Measurements from ENCODE around the gene C12orf76.
"Not testable (repeated sequence)": the region's sequence is repeated elsewhere in the genome, so short reads cannot be mapped to it uniquely, and the experiment has no call there.

C12orf76 gene, protein sequence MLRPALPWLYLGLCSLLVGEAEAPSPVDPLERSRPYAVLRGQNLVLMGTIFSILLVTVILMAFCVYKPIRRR

DNA sequence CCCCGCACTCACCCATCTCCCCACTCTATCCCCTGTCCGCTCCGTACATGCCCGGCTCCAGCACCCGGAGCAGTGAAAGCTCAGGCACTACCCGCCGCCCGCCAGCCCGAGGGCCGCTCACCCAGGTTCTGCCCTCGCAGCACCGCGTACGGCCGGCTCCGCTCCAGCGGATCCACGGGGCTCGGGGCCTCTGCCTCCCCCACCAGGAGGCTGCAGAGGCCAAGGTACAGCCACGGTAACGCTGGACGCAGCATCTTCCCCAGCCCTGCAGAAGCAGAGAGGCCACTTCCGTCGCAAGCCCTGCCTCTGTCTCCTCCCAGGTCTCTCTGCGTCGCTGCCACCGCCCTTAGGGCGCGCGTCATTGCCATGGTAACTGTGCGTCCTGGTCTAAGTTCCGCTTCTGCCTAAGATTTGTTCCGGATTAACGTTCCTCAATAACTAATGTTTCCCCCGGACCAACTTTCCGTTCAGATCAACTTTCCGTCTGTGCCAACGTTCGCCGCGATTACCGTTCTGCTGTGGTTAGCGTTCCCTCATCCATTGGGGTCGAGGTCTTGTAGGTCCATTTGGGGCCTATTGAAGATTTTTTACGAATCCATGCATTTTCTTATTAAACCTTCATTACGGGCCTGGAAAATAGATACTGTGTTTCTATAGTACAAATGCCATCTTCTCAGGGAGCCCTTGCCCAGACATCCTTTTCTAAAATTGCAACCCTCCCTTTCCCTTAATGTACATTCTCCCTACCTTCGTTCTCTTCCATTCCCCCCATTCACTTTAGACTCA lies at the start of gene C12orf76:
TSS of gene C12orf76 (minus strand) at position 281 of the 786 bp plus-strand sequence. CDS start at position 254, 27 bp downstream.
- no peaks in the 10 kb centered on the region for H3K9me3 Mint-ChIP-seq
- H3K27me3 Mint-ChIP-seq (ENCODE audit: low read depth): no peaks in the 10 kb centered on the region
- peak within 1 kb of the TSS; percentile 97 for H3K27ac Mint-ChIP-seq
- no peaks in the 10 kb centered on the region for H3K36me3 Mint-ChIP-seq (ENCODE audit: low read depth)
- peak within 1 kb of the TSS; percentile 92 for H3K4me3 Mint-ChIP-seq
- peaks cover 27% of the 10 kb centered on the region for H3K4me1 Mint-ChIP-seq (ENCODE audit: low read depth)

DNA sequence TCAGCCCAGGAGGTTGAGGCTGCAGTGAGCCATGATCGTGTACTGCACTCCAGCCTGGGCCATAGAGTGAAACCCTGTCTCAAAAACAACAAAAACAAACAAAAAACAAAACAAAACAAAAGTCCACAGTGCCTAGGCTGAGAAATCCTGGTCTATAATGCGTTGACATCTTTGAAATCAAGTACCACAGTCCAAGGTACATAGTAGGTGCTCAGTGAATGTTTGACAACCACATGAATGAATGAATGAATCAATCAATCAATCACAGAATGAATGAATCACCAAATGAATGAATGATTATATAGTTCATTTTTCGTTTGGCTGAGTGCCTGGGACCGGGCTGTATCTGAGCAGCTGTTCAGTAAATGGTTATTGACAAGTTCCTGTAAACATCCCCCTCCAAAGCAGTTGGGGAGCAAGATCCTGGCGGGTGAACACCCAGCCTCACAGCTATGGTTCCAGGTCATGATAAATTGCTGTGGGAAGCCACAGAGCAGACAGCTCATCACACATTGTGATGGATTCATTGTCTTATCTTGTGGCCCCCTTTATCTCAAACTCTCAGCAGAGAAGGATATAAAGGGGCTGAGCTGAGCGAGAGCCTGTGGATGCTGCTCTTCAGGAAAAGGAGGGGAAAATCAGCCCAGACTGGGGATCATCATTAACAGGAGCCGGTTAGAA lies 45.4 kb upstream of the C12orf76 start:
- Mint-ChIP-seq H3K36me3 (ENCODE audit: low read depth) (no peaks in the 10 kb centered on the region), H3K27me3 (ENCODE audit: low read depth) (peaks cover 36% of the 10 kb centered on the region), H3K9me3 (no peaks in the 10 kb centered on the region), H3K27ac (no peak overlapping the region), H3K4me3 (no peak overlapping the region), H3K4me1 (ENCODE audit: low read depth) (no peaks in the 10 kb centered on the region)

DNA sequence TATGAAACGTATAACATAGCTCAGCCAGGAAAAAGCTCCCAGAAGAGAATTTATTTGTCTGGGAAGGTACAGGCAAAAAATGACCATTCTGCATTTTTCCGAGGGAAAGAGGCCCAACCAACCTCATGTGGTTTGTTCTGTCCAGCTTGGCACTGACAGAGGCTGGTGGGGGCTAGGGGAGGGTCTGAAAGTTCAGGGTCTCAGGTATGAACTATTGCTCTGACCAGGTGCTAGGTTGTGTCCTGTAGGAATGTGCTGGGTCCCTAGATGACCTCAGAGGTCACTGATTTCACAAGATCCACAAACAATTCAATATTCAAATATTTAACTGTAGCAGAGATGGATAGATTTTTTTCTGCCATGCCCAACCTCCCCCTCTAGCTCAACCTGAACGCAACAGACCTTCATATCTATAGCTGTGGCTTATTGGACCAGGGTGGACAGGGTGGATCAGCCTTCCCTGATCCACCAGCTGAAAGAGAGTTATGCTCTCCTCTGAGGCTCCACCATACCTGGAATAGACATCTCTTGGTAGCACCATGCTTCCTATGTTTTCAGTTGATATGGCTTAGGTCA lies 42.9 kb upstream of the C12orf76 start:
- Mint-ChIP-seq H3K9me3 (no peaks in the 10 kb centered on the region), H3K27me3 (ENCODE audit: low read depth) (peaks cover 48% of the 10 kb centered on the region), H3K4me3 (no peak overlapping the region), H3K27ac (no peak overlapping the region), H3K36me3 (ENCODE audit: low read depth) (peaks cover 1% of the 10 kb centered on the region), H3K4me1 (ENCODE audit: low read depth) (peaks cover 2% of the 10 kb centered on the region)

DNA sequence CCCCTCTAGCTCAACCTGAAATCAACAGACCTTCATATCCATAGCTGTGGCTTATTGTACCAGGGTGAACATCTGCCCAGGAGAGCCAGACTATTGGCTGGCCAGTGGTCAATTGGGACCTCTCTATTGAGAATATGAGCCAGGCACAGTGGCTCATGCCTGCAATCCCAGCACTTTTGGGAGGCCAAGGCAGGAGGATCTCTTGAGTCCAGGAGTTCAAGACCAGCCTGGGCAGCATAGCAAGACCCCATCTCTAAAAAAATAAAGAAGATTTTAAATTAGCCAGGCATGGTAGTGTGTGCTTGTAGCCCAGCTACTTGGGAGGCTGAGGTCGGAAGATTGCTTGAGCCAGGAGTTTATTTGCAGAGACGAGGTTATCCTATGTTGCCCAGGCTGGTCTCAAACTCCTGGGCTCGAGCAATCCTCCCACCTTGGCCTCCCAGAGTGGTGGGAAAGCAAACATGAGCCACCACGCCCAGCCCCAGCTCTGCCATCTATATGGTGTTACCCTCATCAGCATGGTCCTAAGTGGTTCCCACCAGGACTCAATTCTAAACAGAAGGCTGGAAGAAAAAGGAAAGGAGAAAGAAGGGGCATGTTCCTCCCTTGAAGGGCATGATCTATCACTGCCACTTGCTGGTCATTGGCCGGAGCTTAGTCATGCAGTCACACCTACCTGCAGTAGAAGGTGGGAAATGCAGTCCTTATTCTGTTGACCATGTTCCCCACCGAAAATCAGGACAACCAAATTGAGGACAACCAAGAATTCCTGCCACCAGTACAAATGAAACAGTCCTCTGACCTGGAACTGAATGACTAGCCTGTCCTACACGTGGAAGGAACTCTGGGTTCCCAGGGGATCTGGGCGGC lies 42.2 kb upstream of the C12orf76 start:
- Mint-ChIP-seq H3K4me1 (ENCODE audit: low read depth) (peaks cover 2% of the 10 kb centered on the region), H3K27me3 (ENCODE audit: low read depth) (peaks cover 56% of the 10 kb centered on the region), H3K36me3 (ENCODE audit: low read depth) (peaks cover 1% of the 10 kb centered on the region), H3K27ac (no peak overlapping the region), H3K4me3 (no peak overlapping the region), H3K9me3 (no peaks in the 10 kb centered on the region)

DNA sequence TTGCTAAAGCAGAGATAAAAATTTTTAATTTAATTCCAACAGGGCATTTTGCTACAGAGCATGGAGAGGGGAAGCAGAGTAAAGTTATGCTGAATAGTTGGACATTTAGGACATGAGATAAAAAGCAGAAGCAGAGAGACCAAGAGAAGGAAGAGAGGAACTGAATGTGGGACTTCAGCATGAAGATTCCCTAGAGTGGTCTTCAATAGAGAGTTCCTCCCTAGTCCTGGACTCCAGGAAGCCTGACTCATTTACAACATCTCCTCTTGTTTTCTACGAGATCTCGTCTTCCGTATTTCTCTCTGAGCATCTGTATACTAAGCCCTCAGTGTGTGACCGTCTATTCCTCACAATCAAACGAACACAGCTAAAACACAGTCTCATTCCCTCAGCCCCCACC lies 40.6 kb upstream of the C12orf76 start:
- H3K36me3 Mint-ChIP-seq (ENCODE audit: low read depth): peaks cover 1% of the 10 kb centered on the region
- no peaks in the 10 kb centered on the region for H3K9me3 Mint-ChIP-seq
- no peak overlapping the region for H3K27ac Mint-ChIP-seq
- H3K27me3 Mint-ChIP-seq (ENCODE audit: low read depth): peaks cover 53% of the 10 kb centered on the region
- peaks cover 2% of the 10 kb centered on the region for H3K4me1 Mint-ChIP-seq (ENCODE audit: low read depth)
- no peak overlapping the region for H3K4me3 Mint-ChIP-seq

DNA sequence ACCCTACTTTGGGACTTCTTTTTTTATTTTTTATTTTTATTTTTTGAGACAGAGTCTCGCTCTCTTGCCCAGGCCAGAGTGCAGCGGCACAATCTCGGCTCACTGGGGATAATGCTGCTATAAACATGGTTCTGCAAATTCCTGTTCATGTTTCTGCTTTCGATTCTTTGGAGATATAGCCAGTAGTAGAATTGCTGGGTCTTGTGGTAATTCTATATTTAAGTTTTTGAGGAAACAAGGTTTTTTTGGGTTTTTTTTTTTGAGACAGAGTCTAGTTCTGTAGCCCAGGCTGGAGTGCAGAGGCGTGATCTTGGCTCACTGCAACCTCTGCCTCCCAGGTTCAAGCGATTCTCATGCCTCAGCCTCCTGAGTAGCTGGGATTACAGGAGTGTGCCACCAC lies 39.9 kb upstream of the C12orf76 start:
- peaks cover 52% of the 10 kb centered on the region for H3K27me3 Mint-ChIP-seq (ENCODE audit: low read depth)
- not testable (repeated sequence) for H3K36me3 Mint-ChIP-seq (ENCODE audit: low read depth); H3K27ac Mint-ChIP-seq; H3K9me3 Mint-ChIP-seq; H3K4me3 Mint-ChIP-seq; H3K4me1 Mint-ChIP-seq (ENCODE audit: low read depth)

DNA sequence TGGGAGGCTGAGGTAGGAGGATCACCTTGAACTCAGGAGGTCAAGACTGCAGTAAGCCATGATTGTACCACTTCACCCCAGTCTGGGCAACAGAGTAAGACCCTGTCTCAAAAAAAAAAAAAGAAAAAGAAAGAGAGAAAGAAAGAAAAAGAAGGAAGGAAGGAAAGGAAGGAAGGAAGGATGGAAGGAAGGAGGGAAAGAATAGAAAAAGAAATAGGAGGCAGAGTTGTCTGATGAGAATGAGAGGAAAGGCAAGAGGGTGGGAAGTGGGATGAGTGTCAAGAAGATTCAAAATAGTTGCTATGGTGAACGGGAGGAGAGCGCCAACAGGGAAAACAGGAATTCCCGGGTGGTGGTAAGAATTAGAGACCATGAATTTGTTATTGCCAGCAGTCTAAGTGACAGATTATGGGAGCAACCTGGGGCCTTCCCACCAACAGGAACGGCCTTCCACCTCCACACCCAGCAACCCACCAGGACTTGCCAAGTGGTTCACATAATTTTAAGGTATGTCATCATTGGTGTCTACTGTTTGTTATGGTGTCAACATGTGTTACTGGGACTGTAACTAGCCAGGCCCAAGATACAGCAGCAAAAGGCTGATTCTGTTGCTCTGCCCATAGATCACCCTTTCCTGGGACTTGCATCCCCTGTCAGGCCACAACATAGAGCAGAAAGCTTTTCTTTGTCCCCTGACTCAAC lies 36.1 kb upstream of the C12orf76 start:
- no peak overlapping the region for H3K27ac Mint-ChIP-seq
- peaks cover 4% of the 10 kb centered on the region for H3K9me3 Mint-ChIP-seq
- no peak overlapping the region for H3K4me3 Mint-ChIP-seq
- H3K4me1 Mint-ChIP-seq (ENCODE audit: low read depth): peaks cover 14% of the 10 kb centered on the region
- H3K36me3 Mint-ChIP-seq (ENCODE audit: low read depth): peaks cover 9% of the 10 kb centered on the region
- peaks cover 30% of the 10 kb centered on the region for H3K27me3 Mint-ChIP-seq (ENCODE audit: low read depth)

DNA sequence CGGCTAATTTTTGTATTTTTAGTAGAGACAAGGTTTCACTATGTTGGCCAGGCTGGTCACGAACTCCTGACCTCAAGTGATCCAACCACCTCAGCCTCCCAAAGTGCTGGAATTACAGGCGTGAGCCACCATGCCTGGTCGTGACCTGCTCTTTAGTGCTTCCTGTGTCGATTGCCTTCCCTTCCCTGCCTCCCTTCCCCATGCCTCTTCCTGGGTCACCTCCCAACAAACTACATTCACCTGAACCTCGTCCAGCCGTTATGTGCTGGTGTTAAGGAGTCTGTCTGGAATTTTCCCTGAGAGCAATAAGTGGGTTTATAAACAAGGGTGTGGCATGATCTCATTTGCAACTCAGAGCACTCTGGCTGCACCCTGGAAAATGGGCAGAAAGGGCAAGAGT lies 32.1 kb upstream of the C12orf76 start:
- H3K27ac Mint-ChIP-seq: peak overlapping the region; percentile 65
- peaks cover 3% of the 10 kb centered on the region for H3K27me3 Mint-ChIP-seq (ENCODE audit: low read depth)
- H3K4me3 Mint-ChIP-seq: peak overlapping the region; percentile 16
- H3K36me3 Mint-ChIP-seq (ENCODE audit: low read depth): peaks cover 10% of the 10 kb centered on the region
- peaks cover 4% of the 10 kb centered on the region for H3K9me3 Mint-ChIP-seq
- peaks cover 29% of the 10 kb centered on the region for H3K4me1 Mint-ChIP-seq (ENCODE audit: low read depth)

DNA sequence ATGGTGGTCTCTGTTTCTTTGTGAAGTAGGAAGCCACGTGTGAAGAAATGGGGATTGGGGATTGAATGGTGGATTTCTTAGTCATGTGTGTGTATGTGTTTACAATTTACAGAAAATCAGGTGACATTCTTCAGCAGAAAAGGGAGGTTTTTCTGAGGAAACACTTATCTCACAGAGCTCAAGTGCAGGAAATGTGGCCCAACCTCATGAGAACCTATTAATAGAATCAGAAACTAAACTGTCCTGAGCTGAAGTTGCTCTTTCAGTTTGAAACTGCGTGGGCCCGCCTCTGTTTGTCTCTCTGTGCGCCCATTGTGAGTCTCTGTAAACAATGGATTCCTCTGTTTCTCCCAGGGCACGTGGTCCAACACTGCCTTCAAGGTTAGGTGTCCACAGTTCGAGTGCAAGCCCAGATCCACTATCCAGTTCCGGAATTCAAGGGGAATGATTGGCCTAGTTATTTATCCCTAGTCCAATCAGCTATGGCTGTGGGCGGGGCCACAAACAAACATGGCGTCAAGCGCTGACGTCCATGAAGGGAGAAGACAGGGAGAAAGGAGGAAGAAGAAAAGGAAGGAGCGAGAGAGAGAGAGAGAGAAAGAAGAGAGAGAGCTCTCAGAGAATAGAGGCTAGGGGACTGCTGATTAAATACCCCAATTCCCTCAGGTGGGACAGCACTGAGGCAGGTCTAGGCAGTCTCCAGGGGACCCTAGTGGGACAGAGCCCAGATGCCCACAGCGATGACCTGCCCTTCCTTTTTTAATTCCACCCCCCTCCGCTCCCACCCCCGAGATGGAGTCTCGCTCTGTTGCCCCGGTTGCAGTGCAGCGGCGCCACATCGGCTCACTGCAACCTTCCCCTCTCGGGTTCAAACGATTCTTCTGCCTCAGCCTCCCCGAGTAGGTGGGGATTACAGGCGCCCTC lies 31.4 kb upstream of the C12orf76 start:
- Mint-ChIP-seq H3K4me1 (ENCODE audit: low read depth) (peaks cover 29% of the 10 kb centered on the region), H3K9me3 (peaks cover 4% of the 10 kb centered on the region), H3K27ac (peak overlapping the region; percentile 98), H3K4me3 (peak overlapping the region; percentile 80), H3K36me3 (ENCODE audit: low read depth) (peaks cover 10% of the 10 kb centered on the region), H3K27me3 (ENCODE audit: low read depth) (no peaks in the 10 kb centered on the region)

DNA sequence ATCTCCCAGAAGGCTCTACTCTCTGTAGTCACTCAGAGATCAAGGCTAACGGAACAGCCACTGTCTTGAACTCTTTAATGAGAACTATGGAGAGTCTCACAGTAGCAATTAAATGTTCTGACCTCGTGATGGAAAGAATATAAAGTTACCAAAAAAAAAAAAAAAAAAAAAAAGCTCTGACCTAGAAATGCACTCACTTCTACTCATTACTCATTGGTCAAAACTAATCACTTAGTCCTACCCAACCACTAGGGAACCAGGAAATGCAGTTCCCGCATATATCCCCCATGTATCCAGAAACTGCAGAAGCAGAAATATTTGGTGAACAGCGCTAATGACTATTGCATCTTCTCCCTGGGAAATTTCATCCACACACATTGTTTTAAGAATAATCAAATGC lies 29.5 kb upstream of the C12orf76 start:
- H3K4me3 Mint-ChIP-seq: no peak overlapping the region
- no peak overlapping the region for H3K27ac Mint-ChIP-seq
- peaks cover 4% of the 10 kb centered on the region for H3K9me3 Mint-ChIP-seq
- peaks cover 47% of the 10 kb centered on the region for H3K4me1 Mint-ChIP-seq (ENCODE audit: low read depth)
- no peaks in the 10 kb centered on the region for H3K27me3 Mint-ChIP-seq (ENCODE audit: low read depth)
- peaks cover 14% of the 10 kb centered on the region for H3K36me3 Mint-ChIP-seq (ENCODE audit: low read depth)

DNA sequence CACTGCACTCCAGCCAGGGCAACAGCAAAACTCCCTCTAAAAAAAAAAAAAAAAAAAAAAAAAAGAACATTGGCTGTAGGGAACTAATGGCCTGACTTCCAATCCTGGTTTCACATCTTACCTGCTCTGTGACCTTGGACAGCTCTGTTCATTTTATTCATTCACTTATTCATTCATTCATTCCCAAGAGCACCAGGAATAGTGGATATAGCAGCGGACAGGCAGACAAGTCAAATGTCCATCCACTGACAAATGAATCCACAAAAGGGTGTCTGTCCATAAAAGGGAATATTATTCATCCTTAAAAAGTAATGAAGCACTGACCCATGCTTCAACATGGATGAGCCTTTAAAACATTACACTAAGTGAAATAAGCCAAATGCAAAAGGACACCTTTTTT lies 27.6 kb upstream of the C12orf76 start:
- Mint-ChIP-seq H3K27me3 (ENCODE audit: low read depth) (no peaks in the 10 kb centered on the region), H3K36me3 (ENCODE audit: low read depth) (peaks cover 22% of the 10 kb centered on the region), H3K27ac (no peak overlapping the region), H3K4me3 (no peak overlapping the region), H3K4me1 (ENCODE audit: low read depth) (peaks cover 58% of the 10 kb centered on the region), H3K9me3 (peaks cover 10% of the 10 kb centered on the region)

DNA sequence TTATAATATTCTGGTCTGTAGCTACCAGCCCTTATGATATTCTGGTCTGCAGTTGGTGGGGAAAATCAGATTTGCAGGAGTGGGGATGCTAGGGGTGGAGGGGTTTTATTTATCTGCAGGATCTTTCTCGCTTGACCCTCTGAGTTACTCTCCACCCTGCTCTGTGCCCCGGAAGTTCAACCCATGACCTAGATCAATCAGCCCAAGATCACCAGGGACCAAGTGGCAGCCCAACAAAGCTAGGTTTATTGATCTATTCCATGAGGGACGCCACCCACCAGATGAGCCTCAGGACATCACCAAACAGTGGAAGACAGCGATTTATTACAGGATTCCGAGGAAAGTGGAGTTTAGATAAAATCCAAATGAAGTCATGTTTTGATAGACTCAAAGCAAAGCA lies 25.8 kb upstream of the C12orf76 start:
- Mint-ChIP-seq H3K4me3 (peak overlapping the region; percentile 88), H3K9me3 (peaks cover 6% of the 10 kb centered on the region), H3K27me3 (ENCODE audit: low read depth) (no peaks in the 10 kb centered on the region), H3K36me3 (ENCODE audit: low read depth) (peaks cover 14% of the 10 kb centered on the region), H3K27ac (peak overlapping the region; percentile 36), H3K4me1 (ENCODE audit: low read depth) (peaks cover 47% of the 10 kb centered on the region)

All from T-helper 1 cell treated with Interleukin-12 subunit alpha and Interleukin-12 subunit beta and Interleukin-4 antibody, amounts not matched to agents 30 μg/mL and 1 μg/mL, for 36 hours (primary cell).